HepG2 (cell line): Measurements from ENCODE around the gene SMIM44. TPM values are rescaled to one million over a fixed set of nuclear protein-coding genes. Genes with fewer than 3 reads are reported as not detected.

Source experiments
- ATAC-seq: fragments of 200-7000 bp; cut with Tn5 transposase; 3 replicates; pipeline ENCODE4 v1.9.1; 2020; ENCODE audit warnings: mild to moderate bottlenecking, moderate library complexity
- BruUV-seq: library from RNA; stranded (reverse); fragments of 400-500 nt; replicated peaks from 2 replicates; lab custom pipeline; 2021; lab: Mats Ljungman, UMichigan
- CTCF ChIA-PET: fragments of 300-600 bp; formaldehyde crosslinking; extraction: SDS; loops from one replicate; lab custom pipeline; 2021; ENCODE audit warnings: low total read pairs, inconsistent platforms, low intra/inter-chr PET ratio; lab: Yijun Ruan, JAX
- POLR2A ChIA-PET: fragments of 350-600 bp; sonication (Branson Sonifier 250); formaldehyde crosslinking; loops from one replicate; lab custom pipeline; 2020; ENCODE audit warnings: antibody characterized with exemption, inconsistent platforms; lab: Yijun Ruan, JAX
- DNase-seq: peaks from one replicate; pipeline ENCODE4 v3.0.0-alpha.2; 2015; ENCODE audit warnings: low spot score
- FAIRE-seq: peaks from 3 replicates; lab custom pipeline; 2011; peaks lifted over from hg19 to GRCh38; lab: Jason Lieb, UNC
- H2AFZ ChIP-seq: one replicate; pipeline ENCODE4 v1.6.1; 2011; ENCODE audit warnings: low read length, inconsistent platforms
- H3K27ac ChIP-seq: fragments of 300-600 bp; 3 replicates; pipeline ENCODE4 v1.8.0; 2011; ENCODE audit warnings: mixed run types, mild to moderate bottlenecking, mixed read lengths, low read length, inconsistent platforms; ENCODE audit not compliant: insufficient read depth; ENCODE audit errors: extremely low read length
- H3K27me3 ChIP-seq, 2 experiments: fragments of 200-600 bp in 1 of 2; 2 replicates in 1 of 2; 3 replicates in 1 of 2; pipeline versions ENCODE4 v1.6.0 to v1.8.0; 2011; ENCODE audit warnings: low read length in 2 of 2, mild to moderate bottlenecking in 2 of 2, moderate library complexity in 2 of 2, inconsistent platforms in 1 of 2; ENCODE audit not compliant: insufficient read depth in 2 of 2, control insufficient read depth in 1 of 2
- H3K36me3 ChIP-seq, 2 experiments: fragments of 200-600 bp in 1 of 2; replicated peaks in 1 of 2; 2 replicates in 1 of 2; 3 replicates in 1 of 2; pipeline versions ENCODE4 v1.5.1 to v1.8.0; 2011; ENCODE audit warnings: low read length in 2 of 2, inconsistent platforms in 1 of 2; ENCODE audit not compliant: insufficient read depth in 2 of 2, control insufficient read depth in 1 of 2
- H3K4me1 ChIP-seq: 2 replicates; pipeline ENCODE4 v1.5.1; 2012; ENCODE audit warnings: low read length, inconsistent platforms; ENCODE audit not compliant: insufficient read depth
- H3K4me2 ChIP-seq: 2 replicates; pipeline ENCODE4 v1.6.0; 2011; ENCODE audit warnings: low read depth, low read length, inconsistent platforms
- H3K4me3 ChIP-seq, 3 experiments: fragments of 200-600 bp in 1 of 3; sonication (generic), shearing (Covaris generic) in 1 of 3; replicated peaks in 1 of 3; 2 replicates each; pipeline ENCODE4 v1.5.1; 2011 to 2016; ENCODE audit warnings: low read length in 3 of 3, inconsistent platforms in 2 of 3, low read depth in 2 of 3, mild to moderate bottlenecking in 2 of 3, control low read depth in 1 of 3, mixed read lengths in 1 of 3; ENCODE audit not compliant: insufficient read depth in 1 of 3
- H3K79me2 ChIP-seq: one replicate; pipeline ENCODE4 v1.6.1; 2011; ENCODE audit warnings: low read length, inconsistent platforms; ENCODE audit not compliant: insufficient read depth
- H3K9ac ChIP-seq: 2 replicates; pipeline ENCODE4 v1.6.0; 2011; ENCODE audit warnings: mild to moderate bottlenecking, low read depth, low read length, inconsistent platforms; ENCODE audit not compliant: insufficient read depth
- H3K9me3 ChIP-seq: 2 replicates; pipeline ENCODE4 v1.5.1; 2012; ENCODE audit warnings: mild to moderate bottlenecking, low read length
- H4K20me1 ChIP-seq: 2 replicates; pipeline ENCODE4 v1.6.0; 2011; ENCODE audit warnings: inconsistent platforms, mild to moderate bottlenecking, low read length, moderate library complexity; ENCODE audit not compliant: insufficient read depth
- FOXJ3 ChIP-seq: sonication (generic); formaldehyde crosslinking; IDR thresholded peaks from 2 replicates; pipeline ENCODE4 v1.4.0; 2020; ENCODE audit warnings: missing genetic modification reagents, mild to moderate bottlenecking, borderline replicate concordance
- KLF9 ChIP-seq: IDR thresholded peaks from 2 replicates; pipeline ENCODE4 v1.6.1; 2016; ENCODE audit warnings: low read depth
- LCORL ChIP-seq, 2 experiments: fragments of 450-650 bp in 1 of 2; sonication (generic) in 1 of 2; formaldehyde crosslinking in 1 of 2; IDR thresholded peaks; 2 replicates each; pipeline versions ENCODE4 v1.5.0 to v1.6.1; 2017 to 2020; ENCODE audit warnings: antibody characterized with exemption in 1 of 2, missing genetic modification reagents in 1 of 2
- MED13 ChIP-seq: sonication (generic); formaldehyde crosslinking; IDR thresholded peaks from 2 replicates; pipeline ENCODE4 v1.5.0; 2020; ENCODE audit warnings: missing genetic modification reagents
- NCOR1 ChIP-seq: fragments of 200-600 bp; sonication (generic); IDR thresholded peaks from 2 replicates; pipeline ENCODE4 v1.7.0; 2017; ENCODE audit warnings: antibody characterized with exemption, low read length, borderline replicate concordance
- NFATC3 ChIP-seq: sonication (generic); formaldehyde crosslinking; IDR thresholded peaks from 2 replicates; pipeline ENCODE4 v1.5.1; 2020; ENCODE audit warnings: mild to moderate bottlenecking, missing genetic modification reagents
- SP2 ChIP-seq: sonication (generic); formaldehyde crosslinking; IDR thresholded peaks from 2 replicates; pipeline ENCODE4 v1.5.1; 2020; ENCODE audit warnings: mild to moderate bottlenecking, missing genetic modification reagents
- TMF1 ChIP-seq: sonication (generic); formaldehyde crosslinking; IDR thresholded peaks from 2 replicates; pipeline ENCODE4 v1.8.1; 2022; ENCODE audit warnings: low read depth, missing genetic modification reagents
- XBP1 ChIP-seq: sonication (generic); formaldehyde crosslinking; IDR thresholded peaks from 2 replicates; pipeline ENCODE4 v1.5.0; 2020; ENCODE audit warnings: missing genetic modification reagents
- ZMYM3 ChIP-seq: sonication (generic); formaldehyde crosslinking; IDR thresholded peaks from 2 replicates; pipeline ENCODE4 v1.5.1; 2020; ENCODE audit warnings: mild to moderate bottlenecking, missing genetic modification reagents
- ZNF10 ChIP-seq: sonication (generic); formaldehyde crosslinking; IDR thresholded peaks from 2 replicates; pipeline ENCODE4 v1.4.0; 2020; ENCODE audit warnings: mild to moderate bottlenecking, low read depth, missing genetic modification reagents, borderline replicate concordance
- ZNF232 ChIP-seq: sonication (generic); formaldehyde crosslinking; IDR thresholded peaks from 2 replicates; pipeline ENCODE4 v1.4.0; 2020; ENCODE audit warnings: missing genetic modification reagents, borderline replicate concordance
- ZNF235 ChIP-seq: sonication (generic); formaldehyde crosslinking; IDR thresholded peaks from 2 replicates; pipeline ENCODE4 v1.8.1; 2023; ENCODE audit warnings: mild to moderate bottlenecking, missing genetic modification reagents, borderline replicate concordance
- ZSCAN9 ChIP-seq: IDR thresholded peaks from 2 replicates; pipeline ENCODE4 v1.6.1; 2016; ENCODE audit warnings: borderline replicate concordance
- WGBS: methylation state at CpG from one replicate; pipeline ENCODE4 v1.1.6; 2017; ENCODE audit warnings: low lambda C conversion rate; 5-methylcytosine and 5-hydroxymethylcytosine counted together
- in situ Hi-C: cut with HindIII; loops from 2 replicates; pipeline ENCODE4 v1.10.0; 2017; ENCODE audit warnings: low pct_unique_long_range_greater_than_20kb; ENCODE audit not compliant: extremely low pct_ligation_motif_present
- intact Hi-C: fragments of 100-400 bp; cut with micrococcal nuclease; formaldehyde crosslinking; loops from one replicate; pipeline ENCODE4 v1.10.0; 2022; ENCODE audit not compliant: unreplicated experiment
- polyA plus RNA-seq, 8 experiments: library from polyadenylated mRNA; depleted of rRNA in 3 of 8; stranded (reverse) in 7 of 8; unstranded in 1 of 8; fragments of >200 nt; fragmentation: Illumina TruSeq in 4 of 8; extraction: Trizol in 4 of 8; gene quantifications; 2 replicates each; pipeline versions ENCODE4 v1.2.1 to v1.2.3, GENCODE V29; 2011 to 2016; ENCODE audit warnings: low read depth in 4 of 8, missing spikeins in 1 of 8, mixed read lengths in 1 of 8; ENCODE audit not compliant: insufficient read depth in 1 of 8
- total RNA-seq, 5 experiments: library from RNA; depleted of rRNA; stranded (reverse); fragments of >200 nt; fragmentation: Illumina TruSeq; extraction: Trizol; gene quantifications; 2 replicates each; pipeline ENCODE4 v1.2.3, GENCODE V29; 2016; ENCODE audit warnings: low read depth in 1 of 5
- TF ChIP-seq, protein P1 (sequence below): sonication (generic); formaldehyde crosslinking; conservative IDR thresholded peaks from 2 replicates; pipeline ENCODE4 v1.8.0; 2022; ENCODE audit warnings: mild to moderate bottlenecking, moderate library complexity, missing genetic modification reagents
- TF ChIP-seq, protein P2 (sequence below): sonication (generic); formaldehyde crosslinking; IDR thresholded peaks from 2 replicates; pipeline ENCODE4 v1.5.1; 2020; ENCODE audit warnings: mild to moderate bottlenecking, moderate library complexity, missing genetic modification reagents
- TF ChIP-seq, protein P3 (sequence below): sonication (generic); formaldehyde crosslinking; IDR thresholded peaks from 2 replicates; pipeline ENCODE4 v1.5.1; 2020; ENCODE audit warnings: missing genetic modification reagents, mild to moderate bottlenecking, borderline replicate concordance

The SMIM44 gene
- total and polyA plus RNA-seq, 2 of the 13 experiments (the other 11 are each of a cell fraction or from before 2014, with no cell fraction given), result not detected

DNA sequence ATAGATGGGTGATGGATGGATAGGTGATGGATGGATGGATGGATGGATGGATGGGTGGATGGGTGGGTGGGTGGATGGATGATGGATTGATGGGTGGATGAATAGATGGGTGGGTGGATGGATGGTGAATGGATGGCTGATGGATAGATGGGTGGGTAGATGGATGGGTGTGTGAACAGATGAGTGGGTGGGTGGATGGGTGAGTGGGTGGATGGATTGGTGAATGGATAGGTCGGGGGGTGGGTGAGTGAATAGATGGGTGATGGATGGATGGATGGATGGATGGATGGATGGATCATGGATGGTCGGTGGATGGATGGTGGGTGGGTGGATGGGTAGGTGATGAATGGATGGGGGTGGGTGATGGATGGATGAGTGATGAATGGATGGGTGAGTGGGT is 6.4 kb downstream of the SMIM44 start:
- no peak for FAIRE-seq
- no TSS peak for BruUV-seq

More for the DNA sequence above, 6.4 kb downstream of the SMIM44 start:
- peaks cover 26% of the 10 kb centered on the region for H3K4me1 ChIP-seq
- no peaks in the 10 kb centered on the region for H3K36me3 ChIP-seq
- 87% methylated on average over 2 of the region's 2 CpGs for WGBS
- H3K27ac ChIP-seq, result no peak overlapping the region
- H3K9me3 ChIP-seq, result no peaks in the 10 kb centered on the region
- DNase-seq (no peak), ATAC-seq (no peak)
- H3K9ac ChIP-seq, result no peak overlapping the region
- CTCF ChIA-PET, result no interaction called here
- H3K27me3 ChIP-seq, result no peaks in the 10 kb centered on the region
- intact Hi-C loops (no loop called here), in situ Hi-C loops (no loop called here)
- H2AFZ ChIP-seq, result no peak overlapping the region
- POLR2A ChIA-PET, result no interaction called here
- H3K79me2 ChIP-seq, result no peaks in the 10 kb centered on the region
- TF ChIP-seq, protein P1, sequence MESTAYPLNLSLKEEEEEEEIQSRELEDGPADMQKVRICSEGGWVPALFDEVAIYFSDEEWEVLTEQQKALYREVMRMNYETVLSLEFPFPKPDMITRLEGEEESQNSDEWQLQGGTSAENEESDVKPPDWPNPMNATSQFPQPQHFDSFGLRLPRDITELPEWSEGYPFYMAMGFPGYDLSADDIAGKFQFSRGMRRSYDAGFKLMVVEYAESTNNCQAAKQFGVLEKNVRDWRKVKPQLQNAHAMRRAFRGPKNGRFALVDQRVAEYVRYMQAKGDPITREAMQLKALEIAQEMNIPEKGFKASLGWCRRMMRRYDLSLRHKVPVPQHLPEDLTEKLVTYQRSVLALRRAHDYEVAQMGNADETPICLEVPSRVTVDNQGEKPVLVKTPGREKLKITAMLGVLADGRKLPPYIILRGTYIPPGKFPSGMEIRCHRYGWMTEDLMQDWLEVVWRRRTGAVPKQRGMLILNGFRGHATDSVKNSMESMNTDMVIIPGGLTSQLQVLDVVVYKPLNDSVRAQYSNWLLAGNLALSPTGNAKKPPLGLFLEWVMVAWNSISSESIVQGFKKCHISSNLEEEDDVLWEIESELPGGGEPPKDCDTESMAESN, result no peak
- TF ChIP-seq SP2 (CRISPR knock-in tag) (no peak), ZNF235 (CRISPR knock-in tag) (no peak), NCOR1 (no peak), TMF1 (no peak), FOXJ3 (CRISPR knock-in tag) (no peak), LCORL (IDR thresholded peaks at IDR 0.05) (no peak), LCORL (CRISPR knock-in tag; IDR thresholded peaks at IDR 0.05) (no peak), ZNF10 (CRISPR knock-in tag) (no peak), XBP1 (CRISPR knock-in tag) (no peak), ZNF232 (CRISPR knock-in tag) (no peak), MED13 (no peak), NFATC3 (CRISPR knock-in tag) (no peak), KLF9 (CRISPR knock-in tag) (no peak), ZSCAN9 (CRISPR knock-in tag) (no peak), ZMYM3 (no peak)
- TF ChIP-seq, protein P2, sequence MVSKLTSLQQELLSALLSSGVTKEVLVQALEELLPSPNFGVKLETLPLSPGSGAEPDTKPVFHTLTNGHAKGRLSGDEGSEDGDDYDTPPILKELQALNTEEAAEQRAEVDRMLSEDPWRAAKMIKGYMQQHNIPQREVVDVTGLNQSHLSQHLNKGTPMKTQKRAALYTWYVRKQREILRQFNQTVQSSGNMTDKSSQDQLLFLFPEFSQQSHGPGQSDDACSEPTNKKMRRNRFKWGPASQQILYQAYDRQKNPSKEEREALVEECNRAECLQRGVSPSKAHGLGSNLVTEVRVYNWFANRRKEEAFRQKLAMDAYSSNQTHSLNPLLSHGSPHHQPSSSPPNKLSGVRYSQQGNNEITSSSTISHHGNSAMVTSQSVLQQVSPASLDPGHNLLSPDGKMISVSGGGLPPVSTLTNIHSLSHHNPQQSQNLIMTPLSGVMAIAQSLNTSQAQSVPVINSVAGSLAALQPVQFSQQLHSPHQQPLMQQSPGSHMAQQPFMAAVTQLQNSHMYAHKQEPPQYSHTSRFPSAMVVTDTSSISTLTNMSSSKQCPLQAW (CRISPR knock-in tag), result no peak
- TF ChIP-seq, protein P3, sequence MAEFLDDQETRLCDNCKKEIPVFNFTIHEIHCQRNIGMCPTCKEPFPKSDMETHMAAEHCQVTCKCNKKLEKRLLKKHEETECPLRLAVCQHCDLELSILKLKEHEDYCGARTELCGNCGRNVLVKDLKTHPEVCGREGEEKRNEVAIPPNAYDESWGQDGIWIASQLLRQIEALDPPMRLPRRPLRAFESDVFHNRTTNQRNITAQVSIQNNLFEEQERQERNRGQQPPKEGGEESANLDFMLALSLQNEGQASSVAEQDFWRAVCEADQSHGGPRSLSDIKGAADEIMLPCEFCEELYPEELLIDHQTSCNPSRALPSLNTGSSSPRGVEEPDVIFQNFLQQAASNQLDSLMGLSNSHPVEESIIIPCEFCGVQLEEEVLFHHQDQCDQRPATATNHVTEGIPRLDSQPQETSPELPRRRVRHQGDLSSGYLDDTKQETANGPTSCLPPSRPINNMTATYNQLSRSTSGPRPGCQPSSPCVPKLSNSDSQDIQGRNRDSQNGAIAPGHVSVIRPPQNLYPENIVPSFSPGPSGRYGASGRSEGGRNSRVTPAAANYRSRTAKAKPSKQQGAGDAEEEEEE (CRISPR knock-in tag), result no peak
- no peak overlapping the region for H3K4me2 ChIP-seq
- H4K20me1 ChIP-seq, result no peaks in the 10 kb centered on the region
- H3K4me3 ChIP-seq, result no peak overlapping the region
